ENCODE measurements around the gene POLR2E. TPM values are rescaled to one million over a fixed set of nuclear protein-coding genes. Genes with fewer than 3 reads are reported as not detected.

The POLR2E gene
- total and polyA plus RNA-seq, 2 of the 13 experiments (the other 11 are each of a cell fraction or from before 2014, with no cell fraction given) = 140 to 272 TPM

- Histone ChIP-seq H3K36me3 (replicated peaks in 1 of 2; ENCODE audit: control insufficient read depth in 1 of 2, insufficient read depth in 2 of 2, low read length in 2 of 2) (peaks cover 22 to 47% of the 10 kb centered on the region in 2 experiments; a peak in 4 of 5 replicates), H3K27ac (ENCODE audit: extremely low read length, insufficient read depth, low read length) (no peak overlapping the region), H3K9me3 (ENCODE audit: low read length) (no peaks in the 10 kb centered on the region), H3K4me2 (ENCODE audit: low read depth, low read length) (no peak overlapping the region), H3K4me3 (replicated peaks in 1 of 3; ENCODE audit: insufficient read depth in 1 of 3, low read depth in 2 of 3, low read length in 3 of 3) (no peak overlapping the region), H3K4me1 (ENCODE audit: insufficient read depth, low read length) (no peaks in the 10 kb centered on the region), H3K27me3 (ENCODE audit: control insufficient read depth in 1 of 2, insufficient read depth in 2 of 2, low read length in 2 of 2) (no peaks in the 10 kb centered on the region), H4K20me1 (ENCODE audit: insufficient read depth, low read length) (no peaks in the 10 kb centered on the region), H3K79me2 (ENCODE audit: insufficient read depth, low read length) (no peaks in the 10 kb centered on the region), H2AFZ (ENCODE audit: low read length) (no peak overlapping the region), H3K9ac (ENCODE audit: insufficient read depth, low read depth, low read length) (no peak overlapping the region)
- ATAC-seq (no peak; the same call in 2 of the 3 replicates), DNase-seq (ENCODE audit: low spot score) (no peak), FAIRE-seq (no peak)
- BruUV-seq (replicated peaks) = no TSS peak
- CTCF ChIA-PET (ENCODE audit: low intra/inter-chr PET ratio, low total read pairs) = no interaction called here
- intact Hi-C loops (cut with micrococcal nuclease; ENCODE audit: unreplicated experiment) = no loop called here
- POLR2A ChIA-PET = interaction anchor here (0.8 to 1.2 kb wide), 2 partner anchors 9 to 117 kb away, joined by 3 to 5 read pairs; no protein-coding TSS in a partner anchor
- 95% methylated on average over 8 of the region's 20 CpGs for WGBS (ENCODE audit: low lambda C conversion rate)
- in situ Hi-C loops (cut with HindIII; ENCODE audit: extremely low pct_ligation_motif_present, low pct_unique_long_range_greater_than_20kb) = no loop called here
- TF ChIP-seq GFI1 (CRISPR knock-in tag; IDR thresholded peaks at IDR 0.05; ENCODE audit: borderline replicate concordance) (no peak), ZNF136 (CRISPR knock-in tag; IDR thresholded peaks at IDR 0.05; ENCODE audit: low read depth) (no peak), RFX3 (CRISPR knock-in tag; IDR thresholded peaks at IDR 0.05) (no peak), CTCF (CRISPR knock-in tag; IDR thresholded peaks at IDR 0.05) (no peak), SYNCRIP (IDR thresholded peaks at IDR 0.05; ENCODE audit: insufficient read depth, low read depth, low read length) (no peak), SUZ12 (IDR thresholded peaks at IDR 0.05; ENCODE audit: low read depth, low read length) (no peak), SETDB1 (CRISPR knock-in tag; IDR thresholded peaks at IDR 0.05; ENCODE audit: borderline replicate concordance) (no peak), SOX13 (IDR thresholded peaks at IDR 0.05) (no peak), SOX13 (CRISPR knock-in tag; conservative IDR thresholded peaks at IDR 0.05 in 1 of 2, IDR thresholded peaks at IDR 0.05 in 1 of 2) (no peak)
These were observed 28.2 kb upstream of the POLR2E start for GRCh38 chr19:1123381-1123780.
